CD4-positive, alpha-beta T cell treated with Interleukin-21 for 1 hour (primary cell): ENCODE data around the gene PIAS1.
A peak's percentile ranks its signal among the peaks of the same experiment; 100 is the strongest.
"Not testable (repeated sequence)": the region's sequence is repeated elsewhere in the genome, so short reads cannot be mapped to it uniquely, and the experiment has no call there.

Source experiments
- DNase-seq: peaks from one replicate; pipeline ENCODE4 v3.0.0-alpha.2; 2020

The PIAS1 gene

DNA sequence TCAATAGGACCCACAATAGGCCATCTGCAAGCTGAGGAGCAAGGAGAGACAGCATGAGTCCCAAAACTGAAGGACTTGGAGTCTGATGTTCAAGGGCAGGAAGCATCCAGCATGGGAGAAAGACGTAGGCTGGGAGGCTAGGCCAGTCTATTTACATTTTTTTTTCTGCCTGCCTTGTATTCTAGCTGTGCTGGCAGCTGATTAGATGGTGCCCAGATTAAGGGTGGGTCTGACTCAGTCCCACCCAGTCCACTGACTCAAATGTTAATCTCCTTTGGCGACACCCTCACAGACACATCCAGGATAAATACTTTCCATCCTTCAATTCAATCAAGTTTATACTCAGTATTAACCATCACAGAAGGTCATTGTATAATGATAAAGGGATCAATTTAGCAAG is 15.9 kb upstream of the PIAS1 start:
- no peak for DNase-seq

DNA sequence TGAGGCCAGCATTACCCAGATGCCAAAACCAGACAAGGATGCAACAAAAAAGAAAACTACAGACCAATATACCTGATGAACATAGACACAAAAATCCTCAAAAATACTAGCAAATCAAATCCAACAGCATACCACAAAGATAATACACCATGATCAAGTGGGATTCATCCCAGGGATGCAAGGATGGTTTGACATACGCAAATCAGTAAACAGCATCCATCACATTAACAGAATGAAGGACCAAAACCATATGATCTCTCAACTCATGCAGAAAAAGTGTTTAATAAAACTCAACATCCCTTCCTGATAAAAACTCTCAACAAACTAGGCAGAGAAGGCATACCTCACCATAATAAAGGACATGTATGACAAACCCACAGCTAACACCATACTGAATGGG is 14.0 kb upstream of the PIAS1 start:
- DNase-seq: no peak

DNA sequence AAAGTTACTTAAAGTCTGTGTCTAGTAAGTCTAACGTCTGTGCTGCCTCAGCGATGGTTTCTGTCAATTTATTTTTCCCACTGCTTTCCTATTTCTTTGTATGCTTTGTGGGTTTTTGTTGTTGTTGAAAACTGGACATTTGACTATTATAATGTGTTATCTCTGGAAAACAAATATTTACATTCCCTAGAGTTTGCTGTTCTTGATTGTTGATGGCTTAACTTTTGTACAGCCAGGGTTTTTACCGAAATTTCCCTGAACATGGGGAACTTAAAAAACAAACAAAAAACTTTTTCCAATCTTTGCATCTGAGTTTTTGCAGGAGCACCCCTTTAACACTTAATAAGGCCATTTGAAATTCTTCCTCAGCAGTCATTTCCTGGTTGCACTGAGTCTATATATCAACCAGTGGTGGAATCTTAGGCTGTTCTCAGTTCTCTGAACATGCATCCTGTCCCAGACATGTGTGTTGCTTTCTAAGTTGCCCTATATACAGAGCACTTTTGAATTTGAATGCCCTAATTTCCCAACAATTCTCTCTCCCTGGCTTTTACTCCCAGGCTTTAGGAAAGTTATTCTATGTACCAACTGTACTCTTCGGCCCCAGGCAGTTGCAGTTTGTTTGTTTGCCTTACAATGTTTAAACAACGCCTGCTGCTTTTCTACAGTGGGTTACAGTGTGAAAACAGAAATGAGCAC is 11.8 kb upstream of the PIAS1 start:
- DNase-seq: no peak

DNA sequence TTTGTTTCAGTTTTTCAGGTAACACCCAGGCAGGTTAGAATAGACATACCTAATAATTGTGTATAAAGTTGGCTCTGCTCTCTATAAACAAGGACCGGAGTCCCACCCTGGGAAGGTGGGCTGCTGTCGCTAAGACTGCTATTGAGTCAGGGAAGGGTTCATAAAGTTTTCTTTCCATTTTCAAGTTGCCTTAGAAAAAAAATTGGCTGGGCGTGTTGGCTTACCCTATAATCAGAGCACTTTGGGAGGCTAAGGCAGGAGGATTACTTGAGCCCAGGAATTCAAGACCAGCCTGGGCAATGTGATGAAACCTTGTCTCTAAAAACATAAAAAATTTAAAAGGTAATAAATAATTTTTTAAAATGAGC is 11.3 kb upstream of the PIAS1 start:
- no peak for DNase-seq

DNA sequence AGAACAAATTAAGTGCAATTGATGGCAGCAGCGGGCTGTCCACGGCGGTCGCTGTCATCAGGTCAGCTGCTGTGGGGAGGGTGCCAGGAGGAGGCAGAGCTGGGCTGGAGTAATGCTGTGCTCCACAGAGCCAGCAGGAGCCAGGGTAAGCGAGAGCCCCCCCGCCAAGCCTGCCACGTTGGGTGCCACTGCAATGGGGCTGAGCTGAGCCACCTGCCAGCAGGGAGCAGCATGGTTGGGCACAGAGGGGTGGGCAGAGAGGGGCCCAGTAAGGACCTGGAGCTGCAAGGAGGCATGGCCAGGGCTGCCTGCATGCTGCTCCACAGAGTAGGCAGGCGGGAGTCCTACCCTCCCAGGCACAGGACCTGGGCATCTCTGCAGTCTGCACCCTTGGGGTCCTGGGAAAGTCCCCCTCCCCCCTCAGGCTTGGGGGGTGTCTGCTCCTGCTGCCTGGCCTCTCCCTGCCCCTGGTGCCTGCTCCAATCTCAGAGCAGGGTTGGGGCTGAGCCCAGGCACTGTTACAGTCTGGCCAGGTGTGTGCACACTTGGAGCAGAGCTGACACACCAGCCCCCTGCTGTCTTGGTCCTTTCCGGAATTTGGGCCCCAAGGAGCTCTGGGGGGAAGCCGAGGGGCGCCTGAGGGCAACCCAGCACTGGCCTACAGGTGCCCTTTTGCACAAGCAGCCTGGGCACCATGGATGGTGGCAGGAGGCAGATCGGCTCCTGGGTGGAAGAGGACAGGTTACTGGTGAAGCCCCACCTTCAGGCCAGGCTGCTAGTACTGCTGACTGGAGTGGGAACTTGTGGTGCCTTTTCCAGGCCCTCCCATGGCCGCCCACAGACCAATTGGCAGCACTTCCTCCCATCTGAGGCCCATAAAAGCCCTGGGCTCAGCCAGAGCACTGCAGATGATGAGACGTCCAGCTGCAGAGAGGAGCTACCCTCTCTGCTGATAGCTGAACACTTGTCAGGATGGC is 8.5 kb upstream of the PIAS1 start:
- DNase-seq: no peak

DNA sequence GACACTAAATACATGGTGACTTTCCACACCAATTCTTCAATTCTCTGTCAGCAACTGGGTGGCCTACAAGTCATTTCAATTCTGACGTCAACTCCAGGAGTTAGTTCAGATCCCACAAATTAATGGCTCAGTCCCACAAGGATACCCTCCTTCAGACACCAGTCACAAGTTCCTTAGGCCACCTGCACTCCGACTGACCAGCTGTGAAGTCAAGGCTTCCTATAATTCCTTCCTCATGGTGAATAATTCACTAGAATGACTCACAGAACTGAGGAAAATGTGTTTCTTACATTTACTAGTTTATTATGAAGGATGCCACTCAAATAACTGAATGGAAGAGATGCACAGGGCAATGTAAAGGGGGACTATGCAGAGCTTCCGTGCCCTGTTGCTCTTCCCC is 6.3 kb upstream of the PIAS1 start:
- DNase-seq: no peak

DNA sequence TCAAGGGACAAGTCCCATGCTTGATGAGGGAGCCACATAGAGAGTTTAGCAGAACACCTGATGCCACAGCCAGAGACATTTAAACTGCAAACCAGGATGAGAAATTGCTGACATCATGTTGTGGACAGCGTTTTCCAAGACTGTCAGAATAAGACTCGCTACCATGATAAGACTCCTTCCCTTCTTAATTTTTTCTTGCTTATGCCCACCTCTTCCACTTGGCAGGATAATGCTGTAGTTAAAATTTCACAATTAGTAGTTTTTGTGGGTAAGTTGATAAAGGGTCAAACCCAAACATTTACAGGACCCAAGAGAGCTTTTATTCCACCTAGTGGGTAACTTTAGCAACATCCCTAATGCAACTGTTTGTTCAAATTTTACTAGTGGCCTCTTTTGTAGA is 3.0 kb upstream of the PIAS1 start:
- DNase-seq: no peak

DNA sequence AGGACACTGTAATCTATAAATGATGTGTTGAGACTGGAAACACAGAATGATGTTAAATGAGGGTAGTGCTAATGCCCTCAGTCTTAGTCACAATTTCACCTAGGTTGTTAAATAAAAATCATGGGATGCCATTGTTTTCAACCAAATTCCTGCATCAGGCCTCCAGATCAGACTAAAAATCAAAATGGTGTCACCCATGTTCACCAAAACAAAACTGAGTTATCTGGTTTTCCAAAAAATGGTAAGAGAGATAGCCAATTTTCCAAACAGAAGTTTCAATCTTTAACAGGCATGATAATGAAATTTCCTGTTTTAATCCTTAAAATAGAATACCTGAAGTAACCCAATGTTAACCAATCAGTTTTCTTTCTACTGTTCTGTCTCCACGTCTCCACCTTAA is 2.2 kb upstream of the PIAS1 start:
- no peak for DNase-seq

DNA sequence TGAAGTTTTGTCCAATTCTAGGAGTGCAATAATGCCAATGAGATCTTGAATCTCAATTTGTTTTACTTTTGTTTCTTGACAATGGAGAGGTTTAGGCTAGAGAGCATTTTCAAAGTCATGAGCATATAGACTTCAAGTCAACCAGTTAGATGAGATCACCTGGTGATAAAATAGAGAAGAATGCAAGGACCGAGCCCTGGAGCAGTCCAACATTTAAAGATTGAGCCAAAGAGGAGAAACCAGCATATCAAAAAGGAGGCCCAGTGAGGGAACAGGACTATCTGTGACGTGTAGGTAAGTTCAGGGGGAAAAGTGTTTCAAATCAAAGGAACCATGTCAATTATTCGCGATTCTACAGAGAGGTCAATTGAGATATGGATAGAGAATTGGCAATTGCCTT is 1.7 kb upstream of the PIAS1 start:
- no peak for DNase-seq

DNA sequence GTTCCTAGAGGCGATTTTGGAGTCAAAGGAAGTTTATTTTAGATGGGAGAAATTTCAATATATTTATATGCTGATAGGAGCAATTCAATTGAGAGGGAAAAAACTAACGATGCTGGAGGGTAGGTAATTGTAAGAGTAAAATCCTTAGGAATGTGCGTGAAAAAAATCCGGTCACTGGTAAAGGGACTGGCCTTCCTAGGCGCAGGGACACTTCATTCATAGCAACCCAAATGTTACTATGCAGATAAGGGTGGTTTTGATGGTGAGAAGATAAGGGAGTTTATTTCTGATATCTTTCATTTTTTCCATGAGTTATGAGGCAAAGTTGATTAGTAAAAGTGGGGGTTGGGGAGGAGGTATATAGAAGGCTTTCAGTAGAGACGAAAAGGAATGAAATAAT is 1.1 kb upstream of the PIAS1 start:
- DNase-seq: no peak

DNA sequence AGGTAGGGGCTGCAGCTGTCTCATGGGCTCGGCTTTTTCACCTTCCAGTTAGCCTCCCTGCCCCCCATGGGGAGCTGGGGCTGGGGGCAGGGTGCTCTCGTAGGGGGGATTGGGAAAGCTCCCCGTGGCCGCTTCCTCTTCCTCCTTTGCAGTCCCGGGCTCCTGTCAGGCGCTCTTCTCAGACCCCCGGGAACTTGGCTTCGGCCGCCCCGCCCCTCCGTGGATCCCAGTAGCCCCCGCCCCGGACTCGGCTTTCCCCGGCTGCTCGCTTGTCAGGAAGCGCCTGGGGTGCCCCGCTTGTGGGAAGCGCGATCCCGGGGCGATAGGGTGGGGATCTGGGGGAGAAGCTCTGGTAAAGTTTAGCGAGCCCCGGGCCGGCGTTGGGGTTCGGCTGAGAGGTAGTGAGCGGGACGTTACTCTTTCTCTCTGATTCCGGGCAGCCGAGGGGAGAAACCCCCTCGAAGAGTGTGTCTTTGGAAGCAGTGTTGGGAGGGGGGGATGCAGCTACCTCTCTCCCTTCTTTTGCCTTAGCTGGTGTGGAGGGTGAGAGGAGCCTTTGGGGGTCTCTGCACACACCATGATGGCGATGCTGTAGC is 611 bp downstream of the PIAS1 start:
- DNase-seq: no peak

DNA sequence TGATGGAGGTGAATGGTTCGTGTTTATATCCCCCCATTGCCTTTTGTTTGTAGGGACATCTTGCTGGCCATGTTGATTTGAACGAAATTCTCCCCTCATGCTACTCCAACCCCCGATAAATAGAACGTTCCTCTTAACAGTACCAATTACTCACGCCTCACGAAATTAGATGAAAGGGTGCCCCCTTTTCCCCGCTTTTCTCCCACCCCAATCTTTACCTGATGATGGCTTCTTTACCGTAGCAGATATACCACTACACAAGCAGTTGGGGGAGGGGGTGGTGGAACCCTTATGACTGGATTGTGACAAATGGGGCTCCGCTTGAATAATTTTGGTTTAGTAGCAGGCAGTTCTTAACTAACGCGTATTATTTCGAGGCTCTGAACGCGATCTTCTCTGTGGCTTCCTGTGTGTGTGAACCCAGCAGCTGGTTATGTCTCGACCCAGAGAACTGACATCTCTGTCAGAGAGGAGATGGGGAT is 1.1 kb downstream of the PIAS1 start:
- peak; percentile 68 for DNase-seq

DNA sequence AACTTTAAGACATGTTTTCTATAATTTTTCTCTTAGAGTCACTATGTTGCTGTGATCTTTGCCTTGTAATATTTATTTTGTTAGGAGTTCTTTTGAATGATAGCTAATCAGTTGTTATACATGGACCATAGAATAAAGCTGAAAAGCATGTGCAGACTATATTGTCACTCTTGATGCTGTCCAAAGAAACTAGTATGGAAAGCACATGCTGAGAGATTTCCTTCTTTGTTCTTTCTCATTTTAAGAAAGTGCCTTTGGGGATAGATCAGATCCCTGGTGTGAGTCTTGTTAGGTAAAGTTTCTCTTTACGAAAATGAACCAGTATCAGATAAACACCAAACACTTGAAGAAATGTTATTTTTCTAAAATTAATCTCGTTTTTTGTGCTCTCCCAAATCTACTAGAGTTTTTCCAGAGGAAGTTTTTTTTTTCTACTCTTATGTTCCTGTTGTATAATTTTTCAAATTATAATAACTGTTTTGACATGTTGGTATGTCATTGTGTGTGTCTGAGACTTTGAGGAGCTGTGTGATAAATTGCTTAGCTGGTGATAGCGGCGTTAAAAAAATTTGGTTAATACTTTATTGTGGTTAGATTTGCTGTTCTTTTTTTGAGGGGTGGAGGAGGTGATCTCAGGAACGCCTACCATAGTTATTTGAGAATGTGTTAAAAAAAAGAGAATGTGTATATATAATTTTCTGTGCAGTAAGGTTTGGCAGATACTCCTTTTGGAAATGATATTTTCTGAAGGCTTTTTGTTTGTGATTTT is 2.2 kb downstream of the PIAS1 start:
- DNase-seq: peak; percentile 6

DNA sequence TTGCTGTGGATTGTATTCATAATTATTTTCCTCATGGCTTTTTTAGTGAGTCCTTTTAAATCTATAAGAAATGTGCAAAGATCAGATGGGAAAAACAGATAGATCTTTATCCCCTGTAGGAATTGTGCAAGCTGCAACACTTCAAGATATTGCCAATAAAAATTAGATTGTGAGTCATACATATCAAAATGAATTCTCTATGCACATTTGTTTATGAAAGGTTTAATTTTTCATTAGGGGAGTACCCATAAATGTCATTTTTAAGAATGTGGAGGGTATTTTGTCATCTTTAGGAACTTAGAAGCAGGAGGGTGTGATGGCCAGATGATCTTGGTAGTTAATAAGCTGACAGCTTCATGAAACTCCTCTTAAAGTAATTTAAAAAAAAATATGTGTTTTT is 2.9 kb downstream of the PIAS1 start:
- no peak for DNase-seq

DNA sequence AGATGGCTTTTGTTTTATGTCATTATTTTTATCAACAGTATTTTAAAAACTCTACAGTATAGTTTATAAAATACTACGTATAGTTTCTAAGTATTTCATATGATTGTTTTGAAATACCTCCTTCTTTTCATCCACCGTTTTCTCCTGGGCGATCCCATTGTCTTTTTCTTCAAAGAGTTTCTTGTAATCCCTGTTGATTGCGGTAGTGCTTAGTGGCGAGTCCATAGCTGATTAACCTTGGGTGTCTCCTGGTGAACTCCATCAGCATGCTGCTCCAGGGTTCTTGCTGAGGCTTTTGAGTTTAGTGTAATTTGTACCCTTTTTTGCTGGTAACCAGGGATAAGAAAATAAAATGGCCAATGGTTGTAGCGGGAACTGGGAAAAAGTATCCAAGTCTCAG is 3.6 kb downstream of the PIAS1 start:
- DNase-seq: no peak

DNA sequence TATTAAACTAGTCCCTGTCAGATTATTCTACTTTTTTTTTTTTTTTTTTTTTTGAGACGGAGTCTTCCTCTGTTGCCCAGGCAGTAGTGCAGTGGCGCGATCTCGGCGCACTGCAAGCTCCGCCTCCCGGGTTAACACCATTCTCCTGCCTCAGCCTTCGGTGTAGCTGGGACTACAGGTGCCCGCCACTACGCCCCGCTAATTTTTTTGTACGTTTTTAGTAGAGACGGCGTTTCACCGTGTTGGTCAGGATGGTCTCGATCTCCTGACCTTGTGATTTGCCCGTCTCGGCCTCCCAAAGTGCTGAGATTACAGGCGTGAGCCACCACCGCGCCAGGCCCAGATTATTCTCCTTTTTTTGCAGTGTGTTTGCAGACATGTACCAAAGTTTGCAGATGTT is 4.9 kb downstream of the PIAS1 start:
- DNase-seq: not testable (repeated sequence)

DNA sequence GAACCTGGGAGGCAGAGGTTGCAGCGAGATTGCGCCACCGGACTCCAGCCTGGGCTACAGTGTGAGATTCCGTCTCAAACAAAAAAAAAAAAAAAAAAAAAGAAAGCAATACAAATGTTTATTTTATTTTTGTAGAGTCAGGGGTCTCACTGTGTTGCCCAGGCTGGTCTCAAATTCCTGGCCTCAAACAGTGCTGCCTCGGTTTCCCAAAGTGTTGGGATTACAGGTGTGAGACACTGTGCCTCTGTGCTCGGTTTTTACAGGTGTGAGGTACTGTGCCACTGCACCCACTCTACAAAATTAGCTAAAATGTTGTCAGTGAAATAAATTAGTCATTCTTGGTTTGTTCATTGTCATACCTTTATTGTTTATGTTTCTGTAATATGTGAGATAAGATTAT is 5.5 kb downstream of the PIAS1 start:
- DNase-seq: no peak

DNA sequence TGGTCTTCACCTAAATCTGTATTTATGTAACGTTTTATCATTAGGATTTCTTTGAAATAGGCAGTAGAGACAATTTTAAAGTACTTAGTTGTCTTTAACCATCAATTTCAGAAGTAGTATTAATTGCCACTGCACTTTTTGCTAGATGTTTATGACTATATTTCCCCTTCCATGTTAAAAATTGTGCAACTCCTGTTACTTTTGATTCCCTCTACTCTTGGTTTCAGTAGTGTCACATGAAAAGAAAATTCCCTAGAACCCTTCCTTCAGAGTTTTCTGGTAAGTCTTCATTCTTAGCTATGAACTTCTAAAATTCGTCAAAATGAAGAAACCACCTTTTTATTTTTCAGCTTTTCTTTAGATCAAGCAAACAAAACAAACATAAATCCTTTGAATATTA is 7.1 kb downstream of the PIAS1 start:
- no peak for DNase-seq

DNA sequence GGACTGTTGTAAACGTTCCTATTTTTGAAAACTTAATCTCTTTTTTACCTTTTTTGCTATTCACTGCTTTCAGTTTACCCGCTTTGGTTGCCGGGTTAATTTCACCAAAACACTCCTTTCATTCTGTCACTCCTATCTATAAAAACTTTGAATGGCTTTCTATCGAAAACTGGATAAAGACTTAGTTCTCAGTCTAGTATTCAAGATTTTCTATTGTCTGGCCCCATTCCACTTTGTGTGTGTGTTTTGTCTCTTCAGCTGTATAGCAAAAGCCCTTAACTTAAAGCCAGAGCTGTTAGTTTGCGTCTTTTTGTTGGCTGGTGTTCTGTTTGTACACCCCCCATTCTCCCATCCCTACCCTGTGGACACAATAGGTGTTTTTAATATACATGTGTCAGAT is 7.5 kb downstream of the PIAS1 start:
- no peak for DNase-seq

DNA sequence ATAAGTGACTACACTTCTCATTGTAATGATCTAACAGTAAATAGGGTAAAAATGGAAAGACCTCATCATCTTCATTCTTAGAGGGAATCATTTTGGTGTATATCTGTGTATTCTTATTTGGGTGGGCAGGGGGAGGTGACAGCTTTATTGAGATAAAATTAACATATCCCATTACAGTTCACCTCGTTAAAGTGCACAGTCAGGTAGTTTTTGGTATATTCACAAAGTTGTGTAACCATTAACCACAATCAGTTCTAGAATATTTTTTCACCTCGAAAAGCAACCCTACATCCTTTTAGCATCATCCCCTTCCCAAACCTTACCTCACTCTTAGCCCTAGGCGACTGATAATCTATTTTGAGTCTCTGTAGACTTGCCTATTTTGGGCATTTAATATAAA is 8.1 kb downstream of the PIAS1 start:
- DNase-seq: no peak

DNA sequence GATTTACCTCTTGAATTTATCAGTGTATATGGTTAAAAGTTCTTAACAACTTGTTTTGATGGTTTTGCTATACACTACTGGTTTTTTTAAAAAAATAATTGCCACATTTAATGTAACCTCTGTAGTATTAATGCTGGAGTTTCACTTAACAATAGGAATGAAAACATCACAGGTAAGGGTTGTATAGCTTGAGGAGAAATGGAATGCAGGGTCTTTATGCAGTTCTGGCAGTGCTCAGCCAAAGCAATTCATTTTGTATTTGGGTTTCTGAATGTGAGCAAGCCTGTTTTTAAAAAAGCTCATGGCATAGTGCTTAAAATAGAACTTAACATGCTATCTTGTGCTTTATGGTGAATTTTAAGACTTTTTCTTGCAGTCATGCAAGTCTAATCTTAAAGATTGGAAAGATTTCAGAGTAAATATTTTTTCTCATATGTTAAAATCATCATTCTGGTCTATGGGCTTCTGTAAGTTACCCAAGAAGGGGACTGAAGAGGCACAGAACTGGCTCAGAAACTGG is 8.9 kb downstream of the PIAS1 start:
- DNase-seq: no peak

DNA sequence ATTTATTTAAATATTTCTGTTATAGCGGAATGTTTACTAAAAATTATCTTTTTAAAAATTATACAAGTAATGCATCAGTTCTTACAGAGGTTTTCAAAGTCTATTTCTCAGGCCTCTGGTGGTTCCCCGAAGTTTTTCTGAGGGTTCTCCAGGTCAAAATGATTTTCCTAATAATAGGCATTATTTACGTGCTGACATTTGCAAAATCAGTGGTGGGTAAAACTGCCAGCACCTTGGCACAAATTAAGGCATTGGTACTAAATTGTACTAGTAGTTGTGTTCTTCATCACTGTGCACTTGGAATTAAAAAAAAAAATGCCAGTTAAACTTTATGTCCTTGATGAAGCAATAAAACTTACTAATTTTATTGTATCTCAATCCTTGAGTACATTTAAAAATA is 9.5 kb downstream of the PIAS1 start:
- DNase-seq: no peak
